ENCODE measurements around the gene KIF13A.

GRCh38 chr6:17853533-17853932, 133.9 kb downstream of the KIF13A start:
- no peak for TF ChIP-seq CTCF (IDR thresholded peaks at IDR 0.05; ENCODE audit: insufficient read depth, low read depth, low read length)
- no peak for TF ChIP-seq EZH2 (IDR thresholded peaks at IDR 0.05; ENCODE audit: insufficient read depth, low read length)
